Measurements from ENCODE around the gene PIP5K1B.

DNA sequence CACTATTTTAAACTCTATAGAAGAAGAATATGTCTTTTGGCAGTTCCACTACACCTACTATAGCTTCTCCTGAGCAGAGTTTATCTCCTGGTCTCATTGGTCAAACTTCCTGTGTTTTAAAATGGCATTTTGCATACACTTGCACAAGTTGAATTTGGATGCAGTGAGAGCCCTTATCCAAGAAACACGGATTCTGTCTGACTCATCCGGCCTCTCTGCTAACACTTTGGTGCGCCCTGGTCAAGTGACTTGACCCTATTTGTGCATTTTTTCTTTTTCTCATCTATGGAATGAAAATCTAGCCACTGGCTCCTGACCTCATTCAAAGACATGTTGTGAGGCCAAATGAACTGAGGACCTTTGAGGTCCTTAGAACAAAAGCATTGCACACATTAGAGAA lies 20.0 kb downstream of the PIP5K1B start:
- TF ChIP-seq, protein P1, sequence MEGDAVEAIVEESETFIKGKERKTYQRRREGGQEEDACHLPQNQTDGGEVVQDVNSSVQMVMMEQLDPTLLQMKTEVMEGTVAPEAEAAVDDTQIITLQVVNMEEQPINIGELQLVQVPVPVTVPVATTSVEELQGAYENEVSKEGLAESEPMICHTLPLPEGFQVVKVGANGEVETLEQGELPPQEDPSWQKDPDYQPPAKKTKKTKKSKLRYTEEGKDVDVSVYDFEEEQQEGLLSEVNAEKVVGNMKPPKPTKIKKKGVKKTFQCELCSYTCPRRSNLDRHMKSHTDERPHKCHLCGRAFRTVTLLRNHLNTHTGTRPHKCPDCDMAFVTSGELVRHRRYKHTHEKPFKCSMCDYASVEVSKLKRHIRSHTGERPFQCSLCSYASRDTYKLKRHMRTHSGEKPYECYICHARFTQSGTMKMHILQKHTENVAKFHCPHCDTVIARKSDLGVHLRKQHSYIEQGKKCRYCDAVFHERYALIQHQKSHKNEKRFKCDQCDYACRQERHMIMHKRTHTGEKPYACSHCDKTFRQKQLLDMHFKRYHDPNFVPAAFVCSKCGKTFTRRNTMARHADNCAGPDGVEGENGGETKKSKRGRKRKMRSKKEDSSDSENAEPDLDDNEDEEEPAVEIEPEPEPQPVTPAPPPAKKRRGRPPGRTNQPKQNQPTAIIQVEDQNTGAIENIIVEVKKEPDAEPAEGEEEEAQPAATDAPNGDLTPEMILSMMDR (IDR thresholded peaks at IDR 0.05), result no peak
- no peak for TF ChIP-seq POLR2A (IDR thresholded peaks at IDR 0.05)
